ENCODE measurements around the gene ADARB2. TPM values are rescaled to one million over a fixed set of nuclear protein-coding genes. Genes with fewer than 3 reads are reported as not detected.
A peak's percentile ranks its signal among the peaks of the same experiment; 100 is the strongest.

Gene ADARB2
- total RNA-seq, 1 experiment from 2014 or later = 0.90 TPM

DNA sequence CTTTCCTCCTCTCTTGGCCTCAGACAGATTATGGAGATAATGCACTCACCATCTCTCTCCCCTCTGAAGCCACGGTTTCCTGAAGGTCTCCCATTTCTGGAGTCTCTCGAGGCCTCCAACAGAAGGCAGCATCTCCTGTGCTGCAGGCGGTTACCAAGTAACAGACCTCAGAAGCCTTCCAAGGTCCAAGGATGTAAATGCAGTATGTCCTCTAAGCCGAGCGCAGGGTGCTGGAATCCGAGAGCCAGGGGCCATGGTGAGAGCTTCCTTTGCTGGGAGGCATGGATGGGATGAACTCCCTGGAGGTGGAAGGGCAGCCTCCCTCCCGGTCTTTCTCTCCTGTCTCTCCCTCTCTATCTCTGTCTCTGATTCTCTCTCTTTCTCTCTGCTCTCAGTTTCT lies 79.8 kb downstream of the ADARB2 start:
- in situ Hi-C loops (cut with HindIII; ENCODE audit: low pct_unique_long_range_greater_than_20kb, low sequenced_read_pairs) = no loop called here

DNA sequence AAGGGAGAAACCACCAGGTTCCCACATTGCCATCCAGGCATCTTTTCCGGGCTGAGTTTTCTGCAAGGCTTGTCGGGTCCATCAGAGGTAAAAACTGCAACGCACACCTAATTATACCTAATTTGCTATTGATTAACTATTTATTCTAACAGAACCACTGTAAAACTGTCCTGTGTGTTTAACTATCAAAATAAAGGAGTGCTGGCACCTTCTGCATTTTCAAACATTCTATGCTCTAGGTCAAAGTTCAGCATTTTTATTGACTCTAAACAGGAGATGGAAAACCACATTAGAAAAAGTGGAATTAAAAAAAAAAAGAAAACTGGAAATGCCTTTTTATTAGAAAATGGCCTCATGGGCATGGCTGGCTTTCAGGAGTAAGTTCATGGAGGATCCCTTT lies 82.0 kb downstream of the ADARB2 start:
- in situ Hi-C loops (cut with HindIII; ENCODE audit: low pct_unique_long_range_greater_than_20kb, low sequenced_read_pairs) = no loop called here
- no peak for DNase-seq (ENCODE audit: low read depth, low spot score)

More for the DNA sequence above, 79.8 kb downstream of the ADARB2 start:
- no peak for DNase-seq (ENCODE audit: low read depth, low spot score)

DNA sequence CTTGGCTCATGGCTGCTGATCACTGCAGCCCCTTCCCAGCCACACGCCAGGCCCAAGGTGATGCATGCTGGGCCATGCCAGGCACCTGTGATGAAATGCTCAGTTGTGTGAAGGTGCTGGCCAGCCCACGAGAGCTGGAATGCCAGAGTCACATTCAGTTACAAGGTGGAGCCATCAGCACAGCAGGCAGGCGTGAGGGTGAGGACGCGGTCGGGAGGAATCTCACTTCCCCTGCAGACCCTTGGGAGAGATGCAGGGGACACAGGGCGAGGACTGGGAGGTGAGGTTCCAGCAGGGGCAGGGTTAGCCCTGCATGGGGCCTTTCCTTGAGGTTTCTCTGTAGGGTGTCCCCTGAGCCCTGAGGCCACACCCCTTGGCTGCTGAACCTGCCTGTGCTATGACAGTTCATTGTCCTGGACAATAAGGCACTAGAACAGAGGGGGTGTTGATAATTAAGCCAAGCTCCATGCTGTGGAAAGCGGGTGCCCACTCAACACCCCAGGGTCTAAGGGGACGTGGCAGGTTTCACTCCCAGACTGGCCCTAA lies 82.4 kb downstream of the ADARB2 start:
- in situ Hi-C loops (cut with HindIII; ENCODE audit: low pct_unique_long_range_greater_than_20kb, low sequenced_read_pairs) = no loop called here
- DNase-seq (ENCODE audit: low read depth, low spot score) = no peak

DNA sequence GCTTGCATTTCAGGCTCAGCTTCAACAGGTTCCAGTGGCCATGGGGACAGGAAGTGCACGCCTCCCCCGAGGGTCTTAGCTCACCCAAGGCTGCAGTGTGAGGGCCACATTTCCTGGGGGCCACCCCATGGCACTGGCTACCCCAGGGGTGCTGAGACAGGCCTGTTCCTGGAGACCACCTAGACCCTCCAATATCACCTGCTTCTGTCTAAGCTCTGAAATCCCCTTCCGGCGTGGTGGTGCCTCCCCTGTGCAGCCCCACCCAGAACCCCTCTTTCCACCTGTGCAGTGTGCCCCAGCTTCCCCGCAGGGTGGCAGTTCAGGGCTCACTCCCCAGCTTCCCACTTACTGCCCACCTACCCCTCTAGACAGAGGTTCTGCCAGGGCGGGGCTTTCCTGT lies 83.1 kb downstream of the ADARB2 start:
- no peak for DNase-seq (ENCODE audit: low read depth, low spot score)
- in situ Hi-C loops (cut with HindIII; ENCODE audit: low pct_unique_long_range_greater_than_20kb, low sequenced_read_pairs) = no loop called here

DNA sequence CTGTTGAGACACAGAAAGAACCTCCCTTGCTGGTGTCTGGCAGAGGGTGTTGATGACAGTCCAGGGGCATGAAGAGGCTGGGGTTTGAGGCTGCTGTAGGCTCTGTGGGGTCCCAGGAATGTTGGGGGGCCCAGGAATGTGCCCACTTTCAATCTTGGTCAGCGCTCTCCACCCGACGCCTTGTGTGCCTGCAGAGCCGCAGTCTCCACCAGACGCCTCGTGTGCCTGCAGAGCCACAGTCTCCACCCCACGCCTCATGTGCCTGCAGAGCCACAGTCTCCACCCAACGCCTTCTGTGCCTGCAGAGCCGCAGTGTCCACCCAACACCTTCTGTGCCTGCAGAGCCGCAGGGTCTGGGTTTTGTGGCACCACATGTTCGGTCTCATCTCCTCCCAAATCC lies 84.0 kb downstream of the ADARB2 start:
- in situ Hi-C loops (cut with HindIII; ENCODE audit: low pct_unique_long_range_greater_than_20kb, low sequenced_read_pairs) = no loop called here
- DNase-seq (ENCODE audit: low read depth, low spot score) = no peak

DNA sequence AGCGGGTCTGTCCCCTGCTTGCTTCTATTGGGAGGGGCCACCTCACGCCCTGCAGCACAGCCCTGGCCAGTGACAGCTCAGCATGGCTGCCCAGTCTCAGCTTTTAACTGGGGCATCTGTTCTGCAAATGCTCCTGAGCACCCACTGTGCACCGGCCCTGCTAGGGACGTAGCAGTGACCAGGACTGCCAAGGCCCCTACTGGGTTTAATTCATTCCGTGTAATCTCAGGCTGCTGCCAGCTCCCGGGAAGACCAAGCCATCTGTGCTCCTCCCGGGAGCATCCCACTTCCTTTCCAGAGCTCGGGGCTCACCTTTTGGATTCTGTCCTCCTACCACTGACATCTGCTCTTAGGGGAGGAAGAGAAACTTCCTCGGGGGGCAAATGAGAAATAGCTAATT lies 85.2 kb downstream of the ADARB2 start:
- no peak for DNase-seq (ENCODE audit: low read depth, low spot score)
- in situ Hi-C loops (cut with HindIII; ENCODE audit: low pct_unique_long_range_greater_than_20kb, low sequenced_read_pairs) = no loop called here

DNA sequence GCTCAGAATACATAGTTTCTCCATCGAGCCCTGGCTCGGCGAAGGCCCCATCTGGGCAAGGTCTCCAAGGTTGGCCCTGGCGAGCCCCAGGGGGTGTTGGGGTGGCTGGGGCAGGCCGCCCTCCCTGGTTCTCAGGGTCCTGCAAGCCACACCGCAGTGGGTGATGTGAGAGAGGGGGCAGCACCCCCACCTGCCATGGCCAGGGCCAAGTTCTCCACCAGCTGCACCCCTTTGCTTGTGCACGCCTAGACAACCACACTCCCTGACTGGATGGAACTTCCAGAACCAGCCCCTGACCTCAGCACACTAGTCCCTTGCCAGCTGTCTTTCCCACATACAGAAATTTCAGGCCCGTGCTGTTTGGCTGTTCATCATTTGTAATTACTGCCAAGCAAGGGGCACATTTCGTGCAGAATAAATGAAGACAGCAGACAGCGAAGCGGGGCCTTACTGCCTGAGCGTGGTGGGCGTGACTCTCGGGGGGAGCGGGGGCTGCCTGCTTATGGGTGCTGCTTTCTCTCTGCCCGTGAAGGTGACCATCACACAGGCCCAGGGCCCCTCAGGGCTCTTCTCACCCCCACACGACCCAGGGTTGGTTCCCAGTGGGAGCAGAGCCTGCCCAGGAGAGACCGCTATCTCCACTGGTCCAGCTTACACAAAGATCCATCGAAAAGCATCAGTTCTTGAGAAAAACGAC lies 85.9 kb downstream of the ADARB2 start:
- DNase-seq (ENCODE audit: low read depth, low spot score) = no peak
- in situ Hi-C loops (cut with HindIII; ENCODE audit: low pct_unique_long_range_greater_than_20kb, low sequenced_read_pairs) = no loop called here

DNA sequence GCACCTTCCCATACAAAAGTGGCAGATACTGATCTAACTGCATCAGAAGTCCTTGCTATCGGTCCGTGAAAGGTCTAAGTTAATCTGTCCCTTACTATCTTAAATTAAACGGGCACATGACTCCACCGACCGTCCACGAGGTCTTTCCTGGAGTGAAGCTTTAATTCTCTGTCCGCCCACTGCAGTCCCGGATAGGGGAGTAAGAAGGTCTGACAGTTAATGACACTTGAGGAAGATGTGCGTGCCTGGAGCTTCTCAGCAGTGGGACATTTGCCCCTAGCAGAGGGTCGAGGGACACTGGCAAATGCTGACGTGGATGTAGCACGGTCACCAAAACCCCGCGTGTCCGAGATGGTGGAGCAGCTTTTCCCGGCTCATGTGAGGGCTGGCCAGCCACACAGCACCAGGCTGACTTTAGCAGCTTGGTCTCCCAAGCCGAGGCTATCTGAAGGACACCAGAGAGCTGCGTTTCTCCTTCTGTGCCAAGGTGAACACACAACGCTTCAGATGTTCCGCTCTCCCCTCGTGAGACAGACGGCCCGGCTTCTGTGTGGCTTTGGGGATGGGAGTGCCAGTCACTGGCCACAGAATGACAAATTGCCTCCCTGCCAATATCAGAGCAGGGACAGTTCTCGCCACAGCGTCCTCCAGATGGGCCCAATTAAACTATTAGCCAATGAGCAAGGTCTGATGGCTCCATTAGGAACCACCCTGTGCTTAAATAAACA lies 86.6 kb downstream of the ADARB2 start:
- in situ Hi-C loops (cut with HindIII; ENCODE audit: low pct_unique_long_range_greater_than_20kb, low sequenced_read_pairs) = no loop called here
- no peak for DNase-seq (ENCODE audit: low read depth, low spot score)

DNA sequence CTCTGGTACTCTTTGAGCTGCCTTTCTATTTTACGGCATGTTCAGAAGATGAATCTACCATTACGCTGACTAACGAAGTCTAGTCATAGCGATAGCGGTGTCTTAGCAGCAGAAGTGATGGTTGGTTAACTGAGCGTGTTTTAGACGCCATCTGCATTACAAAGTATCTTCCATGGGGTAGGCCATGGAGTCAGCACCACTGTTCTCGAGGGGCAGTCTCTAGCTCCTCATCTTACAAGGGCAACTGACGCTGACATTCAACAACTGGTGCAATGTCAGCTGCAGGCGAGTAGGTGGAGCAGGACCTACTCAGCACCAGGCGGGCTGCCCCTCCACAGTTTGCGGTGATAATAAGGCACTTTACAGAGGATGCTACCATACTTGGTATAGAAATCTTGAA lies 88.7 kb downstream of the ADARB2 start:
- in situ Hi-C loops (cut with HindIII; ENCODE audit: low pct_unique_long_range_greater_than_20kb, low sequenced_read_pairs) = no loop called here
- DNase-seq (ENCODE audit: low read depth, low spot score) = no peak

DNA sequence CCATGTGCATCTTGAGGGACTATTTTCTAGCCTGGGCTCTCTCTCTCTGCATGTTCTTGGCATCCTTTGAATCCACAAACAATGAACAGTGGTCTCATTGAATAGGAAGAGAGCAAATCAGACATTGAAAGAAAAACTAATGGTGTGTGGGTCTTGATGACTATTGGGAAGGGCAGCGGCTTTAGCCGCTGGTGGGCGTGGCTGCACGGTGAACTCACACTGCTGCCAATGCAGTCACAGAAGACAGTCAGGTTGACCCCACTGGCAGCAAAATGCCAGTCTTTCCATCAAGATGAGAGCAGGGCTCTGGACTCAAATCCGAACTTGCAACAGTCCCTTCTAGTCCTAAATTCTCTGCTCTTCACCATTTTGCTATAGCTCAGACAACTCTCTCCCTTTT lies 91.0 kb downstream of the ADARB2 start:
- DNase-seq (ENCODE audit: low read depth, low spot score) = no peak
- in situ Hi-C loops (cut with HindIII; ENCODE audit: low pct_unique_long_range_greater_than_20kb, low sequenced_read_pairs) = no loop called here

DNA sequence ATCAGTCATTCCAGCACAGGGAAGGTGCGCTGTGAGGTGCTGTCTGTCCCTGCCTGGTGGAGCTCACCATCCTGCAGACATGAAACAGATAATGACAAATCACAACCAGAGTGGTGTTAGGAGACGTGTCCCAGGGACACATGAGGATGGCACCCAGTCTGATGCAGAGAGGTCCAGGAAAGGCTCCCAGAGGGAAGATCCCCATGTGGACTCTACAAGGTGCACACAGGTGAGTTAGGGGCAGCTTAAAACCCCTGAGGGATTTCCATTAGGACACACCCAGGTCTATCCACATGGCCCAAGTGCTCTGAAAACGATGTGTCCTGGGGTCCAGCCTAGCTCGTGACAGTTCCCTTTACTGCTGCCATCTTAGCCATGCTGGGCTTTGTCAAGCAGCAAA lies 91.4 kb downstream of the ADARB2 start:
- in situ Hi-C loops (cut with HindIII; ENCODE audit: low pct_unique_long_range_greater_than_20kb, low sequenced_read_pairs) = no loop called here
- no peak for DNase-seq (ENCODE audit: low read depth, low spot score)

DNA sequence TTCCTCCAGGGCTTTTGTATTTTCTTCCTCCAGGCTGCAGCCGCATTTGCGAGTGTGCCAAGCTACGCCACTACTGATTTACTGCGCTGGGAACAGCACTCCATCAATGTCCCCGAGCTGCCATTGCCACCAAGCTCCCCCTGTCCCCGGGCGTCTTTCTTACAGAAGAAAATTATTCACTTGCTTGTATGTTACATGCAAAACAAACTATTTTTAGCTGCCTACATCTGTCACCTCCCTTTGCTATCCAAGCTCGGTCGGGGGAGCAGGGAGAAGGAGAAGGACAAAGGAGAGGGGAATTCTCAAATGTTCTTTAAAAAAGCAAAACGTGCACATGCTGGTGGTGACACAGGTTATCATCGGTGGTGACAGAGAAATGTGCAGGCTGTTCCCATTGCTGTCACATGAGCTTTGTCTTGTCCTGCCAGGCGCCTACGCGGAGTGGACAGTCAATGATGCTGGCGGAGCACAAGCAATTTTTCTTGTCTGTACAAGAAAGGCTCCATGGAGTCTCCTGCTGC lies 93.1 kb downstream of the ADARB2 start:
- no peak for DNase-seq (ENCODE audit: low read depth, low spot score)
- in situ Hi-C loops (cut with HindIII; ENCODE audit: low pct_unique_long_range_greater_than_20kb, low sequenced_read_pairs) = no loop called here

DNA sequence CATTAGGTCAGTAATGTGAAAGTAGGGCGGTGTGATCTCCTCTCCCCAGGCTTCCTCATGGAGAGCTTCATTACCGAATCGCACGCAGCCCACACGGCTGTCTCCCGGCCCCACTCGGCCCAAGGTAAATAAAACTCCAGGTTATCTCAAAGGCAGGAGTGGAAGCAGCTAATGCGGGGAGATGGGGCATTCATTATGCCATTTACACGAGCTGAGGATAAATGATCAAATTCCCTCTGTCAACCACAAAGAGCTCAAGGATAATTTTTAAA lies 93.5 kb downstream of the ADARB2 start:
- no peak for DNase-seq (ENCODE audit: low read depth, low spot score)
- in situ Hi-C loops (cut with HindIII; ENCODE audit: low pct_unique_long_range_greater_than_20kb, low sequenced_read_pairs) = no loop called here

DNA sequence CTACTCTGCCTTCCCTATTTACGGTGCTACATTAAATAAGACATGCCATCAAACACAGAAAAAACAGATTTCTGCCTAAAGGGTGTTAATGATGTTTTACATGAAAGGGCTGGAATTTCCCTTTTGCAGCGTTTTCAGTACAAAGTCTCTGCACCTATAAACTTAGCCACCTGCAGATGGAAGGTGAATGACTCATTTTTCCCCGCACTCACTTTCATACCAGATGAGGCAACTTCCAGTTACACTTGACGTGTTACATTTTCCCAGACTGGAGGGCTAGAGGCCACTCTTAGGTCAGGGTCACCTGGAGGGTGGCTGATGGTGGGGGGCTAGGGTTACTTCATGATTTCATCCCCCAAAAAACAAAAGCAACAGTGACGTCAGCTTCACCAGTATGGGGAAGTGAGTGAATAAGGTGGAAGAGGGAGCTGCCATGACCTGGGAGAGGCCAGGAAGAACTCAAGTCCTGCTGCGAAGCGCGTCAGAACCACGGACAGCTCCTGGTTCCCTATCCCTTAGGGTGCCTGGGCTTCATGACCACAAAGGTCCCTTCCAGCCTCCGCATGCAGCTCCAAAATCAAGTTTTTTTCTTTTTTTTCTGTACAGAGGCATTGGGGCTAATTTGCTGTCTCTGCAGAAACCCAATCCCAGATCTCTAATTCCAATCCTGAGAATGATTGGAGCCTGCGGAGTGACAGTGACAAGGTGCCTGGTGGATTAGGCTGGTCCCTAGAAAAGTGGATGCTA lies 94.0 kb downstream of the ADARB2 start:
- no peak for DNase-seq (ENCODE audit: low read depth, low spot score)
- in situ Hi-C loops (cut with HindIII; ENCODE audit: low pct_unique_long_range_greater_than_20kb, low sequenced_read_pairs) = no loop called here

DNA sequence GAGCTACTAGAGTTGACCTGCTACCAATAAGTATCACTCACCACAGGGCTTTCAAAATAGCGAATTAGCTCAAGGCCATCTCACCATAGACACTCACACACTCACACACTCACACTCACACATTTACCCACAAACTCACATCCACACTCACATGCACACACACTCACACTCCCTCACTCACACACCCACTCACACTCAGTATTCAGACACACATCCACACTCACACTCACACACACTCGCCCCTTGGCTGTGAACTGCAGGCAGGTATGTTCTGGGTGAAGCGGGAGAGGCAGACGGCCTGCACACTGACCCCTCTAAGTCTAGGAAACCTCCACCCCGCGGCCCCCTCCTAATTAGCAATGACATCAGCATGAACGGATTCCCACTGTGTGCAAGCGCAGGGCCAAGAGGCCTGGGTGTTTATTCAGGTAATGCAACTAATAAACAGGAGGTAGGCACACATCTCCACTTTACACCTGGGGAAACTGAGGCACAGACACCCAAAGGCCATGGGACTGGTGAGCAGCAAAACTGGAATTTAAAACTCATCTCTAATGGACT lies 94.6 kb downstream of the ADARB2 start:
- in situ Hi-C loops (cut with HindIII; ENCODE audit: low pct_unique_long_range_greater_than_20kb, low sequenced_read_pairs) = no loop called here
- DNase-seq (ENCODE audit: low read depth, low spot score) = no peak

DNA sequence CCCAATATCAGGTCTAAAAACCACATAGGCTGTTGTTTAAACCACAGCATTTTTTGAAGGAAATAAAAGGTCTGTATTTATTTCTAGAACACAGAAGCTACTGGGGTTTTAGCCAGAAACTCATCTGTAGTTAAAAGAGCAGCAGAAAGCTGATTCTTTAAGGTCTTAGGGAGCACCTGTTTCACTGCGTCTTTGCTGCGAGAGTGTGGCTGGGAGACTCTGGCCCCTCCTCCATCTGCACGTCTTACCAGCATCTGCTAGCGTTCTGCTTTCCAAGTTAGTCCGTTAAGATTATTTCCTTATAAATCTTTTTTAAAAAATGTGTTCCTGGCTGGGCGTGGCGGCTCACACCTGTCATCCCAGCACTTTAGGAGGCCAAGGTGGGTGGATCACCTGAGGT lies 95.9 kb downstream of the ADARB2 start:
- in situ Hi-C loops (cut with HindIII; ENCODE audit: low pct_unique_long_range_greater_than_20kb, low sequenced_read_pairs) = no loop called here
- DNase-seq (ENCODE audit: low read depth, low spot score) = no peak

DNA sequence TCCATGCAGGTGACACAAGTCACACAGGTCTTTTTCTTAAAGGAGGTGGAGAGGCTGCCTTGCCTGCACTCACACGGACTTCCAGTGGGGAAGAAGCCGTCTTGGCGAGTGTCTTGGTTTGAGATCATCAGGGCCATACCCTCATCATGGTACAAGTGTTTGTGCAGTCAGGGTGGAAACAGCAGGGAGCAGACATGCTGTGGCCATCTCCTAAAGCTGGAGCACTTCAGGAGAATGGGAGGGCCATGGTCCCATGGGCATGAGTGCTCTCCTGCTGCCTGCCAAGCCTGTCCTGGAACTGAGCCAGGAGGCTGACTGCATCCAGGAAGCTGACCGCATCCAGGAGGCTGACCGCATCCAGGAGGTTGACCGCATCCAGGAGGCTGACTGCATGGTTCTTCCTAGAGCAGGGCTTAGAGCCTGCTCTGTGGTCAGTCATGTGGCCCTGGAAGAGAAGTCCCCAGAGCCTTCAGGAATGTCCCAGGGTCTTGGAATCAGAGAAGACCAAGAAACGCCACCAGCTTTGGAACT lies 98.4 kb downstream of the ADARB2 start:
- peak; percentile 20 for DNase-seq (ENCODE audit: low read depth, low spot score)
- in situ Hi-C loops (cut with HindIII; ENCODE audit: low pct_unique_long_range_greater_than_20kb, low sequenced_read_pairs) = no loop called here

DNA sequence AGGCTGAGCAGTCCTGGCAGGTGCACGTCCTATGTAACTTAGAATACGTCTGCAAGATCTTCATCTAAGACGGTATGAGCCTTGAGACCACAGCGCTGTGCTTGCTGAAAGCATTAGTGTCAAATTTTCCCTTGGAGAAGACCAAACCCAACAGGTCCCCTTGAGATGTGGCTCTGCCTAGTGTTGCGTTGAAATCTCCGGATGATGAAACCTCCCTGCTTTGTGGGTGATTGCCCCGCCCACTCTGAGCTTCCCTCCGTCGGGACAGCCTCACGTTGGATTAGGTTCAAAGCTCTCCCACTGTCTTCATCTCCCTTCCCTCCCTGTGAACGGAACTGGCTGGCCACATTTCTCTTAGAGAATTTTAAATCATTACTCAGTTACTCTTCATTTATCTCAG lies 102.0 kb downstream of the ADARB2 start:
- DNase-seq (ENCODE audit: low read depth, low spot score) = no peak
- in situ Hi-C loops (cut with HindIII; ENCODE audit: low pct_unique_long_range_greater_than_20kb, low sequenced_read_pairs) = no loop called here
